ENCODE data around the gene OR13C3.

DNA sequence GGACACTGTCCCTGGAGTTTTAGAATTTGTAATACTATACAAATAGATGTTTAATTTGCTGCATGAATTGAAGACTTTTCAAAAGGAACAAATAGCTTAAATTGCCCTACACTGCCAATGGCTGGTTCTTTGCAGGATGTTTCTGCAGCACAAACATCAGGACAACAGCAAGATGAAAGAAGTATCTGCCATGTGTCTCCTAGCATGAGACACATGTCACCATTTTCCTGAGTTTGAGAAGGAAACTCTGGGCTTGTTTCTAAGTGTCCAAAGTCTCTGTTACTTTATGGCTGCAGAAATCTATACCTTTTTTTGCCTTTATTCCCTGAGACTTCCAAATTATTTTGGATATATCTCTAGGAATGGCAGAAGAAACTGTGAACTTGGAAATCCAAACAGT, 33.2 kb downstream of the OR13C3 start:
- TF ChIP-seq, protein P1, sequence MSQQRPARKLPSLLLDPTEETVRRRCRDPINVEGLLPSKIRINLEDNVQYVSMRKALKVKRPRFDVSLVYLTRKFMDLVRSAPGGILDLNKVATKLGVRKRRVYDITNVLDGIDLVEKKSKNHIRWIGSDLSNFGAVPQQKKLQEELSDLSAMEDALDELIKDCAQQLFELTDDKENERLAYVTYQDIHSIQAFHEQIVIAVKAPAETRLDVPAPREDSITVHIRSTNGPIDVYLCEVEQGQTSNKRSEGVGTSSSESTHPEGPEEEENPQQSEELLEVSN (IDR thresholded peaks at IDR 0.05; ENCODE audit: borderline replicate concordance, low read depth), result no peak
- TF ChIP-seq, protein P2, sequence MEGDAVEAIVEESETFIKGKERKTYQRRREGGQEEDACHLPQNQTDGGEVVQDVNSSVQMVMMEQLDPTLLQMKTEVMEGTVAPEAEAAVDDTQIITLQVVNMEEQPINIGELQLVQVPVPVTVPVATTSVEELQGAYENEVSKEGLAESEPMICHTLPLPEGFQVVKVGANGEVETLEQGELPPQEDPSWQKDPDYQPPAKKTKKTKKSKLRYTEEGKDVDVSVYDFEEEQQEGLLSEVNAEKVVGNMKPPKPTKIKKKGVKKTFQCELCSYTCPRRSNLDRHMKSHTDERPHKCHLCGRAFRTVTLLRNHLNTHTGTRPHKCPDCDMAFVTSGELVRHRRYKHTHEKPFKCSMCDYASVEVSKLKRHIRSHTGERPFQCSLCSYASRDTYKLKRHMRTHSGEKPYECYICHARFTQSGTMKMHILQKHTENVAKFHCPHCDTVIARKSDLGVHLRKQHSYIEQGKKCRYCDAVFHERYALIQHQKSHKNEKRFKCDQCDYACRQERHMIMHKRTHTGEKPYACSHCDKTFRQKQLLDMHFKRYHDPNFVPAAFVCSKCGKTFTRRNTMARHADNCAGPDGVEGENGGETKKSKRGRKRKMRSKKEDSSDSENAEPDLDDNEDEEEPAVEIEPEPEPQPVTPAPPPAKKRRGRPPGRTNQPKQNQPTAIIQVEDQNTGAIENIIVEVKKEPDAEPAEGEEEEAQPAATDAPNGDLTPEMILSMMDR (IDR thresholded peaks at IDR 0.05), result no peak
- no peak for TF ChIP-seq KDM1A (IDR thresholded peaks at IDR 0.05; ENCODE audit: low read depth)
- no peak for TF ChIP-seq MAZ (IDR thresholded peaks at IDR 0.05; ENCODE audit: borderline replicate concordance, low read depth, low read length)
- TF ChIP-seq, protein P3, sequence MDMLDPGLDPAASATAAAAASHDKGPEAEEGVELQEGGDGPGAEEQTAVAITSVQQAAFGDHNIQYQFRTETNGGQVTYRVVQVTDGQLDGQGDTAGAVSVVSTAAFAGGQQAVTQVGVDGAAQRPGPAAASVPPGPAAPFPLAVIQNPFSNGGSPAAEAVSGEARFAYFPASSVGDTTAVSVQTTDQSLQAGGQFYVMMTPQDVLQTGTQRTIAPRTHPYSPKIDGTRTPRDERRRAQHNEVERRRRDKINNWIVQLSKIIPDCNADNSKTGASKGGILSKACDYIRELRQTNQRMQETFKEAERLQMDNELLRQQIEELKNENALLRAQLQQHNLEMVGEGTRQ (IDR thresholded peaks at IDR 0.05), result no peak
- no peak for TF ChIP-seq JUNB (IDR thresholded peaks at IDR 0.05)
- no peak for TF ChIP-seq MYC (IDR thresholded peaks at IDR 0.05; ENCODE audit: borderline replicate concordance, low read length)
- no peak for TF ChIP-seq POLR2A (IDR thresholded peaks at IDR 0.05; ENCODE audit: low read length)
- TF ChIP-seq RNF2 (IDR thresholded peaks at IDR 0.05; ENCODE audit: borderline replicate concordance, low read depth), result no peak
- TF ChIP-seq PHF8 (IDR thresholded peaks at IDR 0.05; ENCODE audit: borderline replicate concordance, low read depth), result no peak
- TF ChIP-seq CBX2 (IDR thresholded peaks at IDR 0.05; ENCODE audit: borderline replicate concordance, low read depth), result no peak
- no peak for TF ChIP-seq POLR2AphosphoS2 (conservative IDR thresholded peaks at IDR 0.05; ENCODE audit: low read length)
- TF ChIP-seq RFX5 (IDR thresholded peaks at IDR 0.05), result no peak
- no peak for TF ChIP-seq SMC3 (IDR thresholded peaks at IDR 0.05)

Measured in A549 (cell line).